Measurements from ENCODE around the gene SPPL2B.

- TF ChIP-seq CTCF (IDR thresholded peaks at IDR 0.05) (no peak), POLR2A (IDR thresholded peaks at IDR 0.05) (no peak)
Observed at GRCh38 chr19:2280633-2281264, 47.7 kb upstream of the SPPL2B start.
